ENCODE measurements around the gene TMOD1.

Gene TMOD1

GRCh38 chr9:97628668-97629067, 127.2 kb downstream of the TMOD1 start:
- TF ChIP-seq ISL1 (CRISPR knock-in tag; IDR thresholded peaks at IDR 0.05) = no peak
- TF ChIP-seq PATZ1 (CRISPR knock-in tag; IDR thresholded peaks at IDR 0.05; ENCODE audit: borderline replicate concordance) = no peak
- no peak for TF ChIP-seq ESRRG (CRISPR knock-in tag; IDR thresholded peaks at IDR 0.05)
- TF ChIP-seq ZNF8 (CRISPR knock-in tag; IDR thresholded peaks at IDR 0.05) = no peak
- no peak for TF ChIP-seq ARNTL (CRISPR knock-in tag; IDR thresholded peaks at IDR 0.05; ENCODE audit: borderline replicate concordance, low read depth)
- no peak for TF ChIP-seq ZFP3 (CRISPR knock-in tag; IDR thresholded peaks at IDR 0.05)
- TF ChIP-seq GLIS3 (CRISPR knock-in tag; IDR thresholded peaks at IDR 0.05) = no peak
- no peak for TF ChIP-seq ZC3H10 (CRISPR knock-in tag; IDR thresholded peaks at IDR 0.05)
- TF ChIP-seq SNAI2 (CRISPR knock-in tag; IDR thresholded peaks at IDR 0.05) = no peak
- TF ChIP-seq ZFP30 (CRISPR knock-in tag; IDR thresholded peaks at IDR 0.05) = no peak
- TF ChIP-seq PPARA (CRISPR knock-in tag; IDR thresholded peaks at IDR 0.05; ENCODE audit: borderline replicate concordance) = no peak
- no peak for TF ChIP-seq TSHZ2 (CRISPR knock-in tag; IDR thresholded peaks at IDR 0.05)
- ATAC-seq = no peak

- no peak for ATAC-seq
- TF ChIP-seq TSHZ2 (CRISPR knock-in tag; IDR thresholded peaks at IDR 0.05) (no peak), SNAI2 (CRISPR knock-in tag; IDR thresholded peaks at IDR 0.05) (no peak), TCF4 (CRISPR knock-in tag; IDR thresholded peaks at IDR 0.05; ENCODE audit: borderline replicate concordance) (no peak), GLIS3 (CRISPR knock-in tag; IDR thresholded peaks at IDR 0.05) (no peak), BACH2 (CRISPR knock-in tag; IDR thresholded peaks at IDR 0.05; ENCODE audit: borderline replicate concordance) (no peak)
Observed at GRCh38 chr9:97629156-97629555, 127.7 kb downstream of the TMOD1 start.

- TF ChIP-seq GLIS3 (CRISPR knock-in tag; IDR thresholded peaks at IDR 0.05) (no peak), TCF4 (CRISPR knock-in tag; IDR thresholded peaks at IDR 0.05; ENCODE audit: borderline replicate concordance) (no peak), ARNTL (CRISPR knock-in tag; IDR thresholded peaks at IDR 0.05; ENCODE audit: borderline replicate concordance, low read depth) (no peak), TSHZ2 (CRISPR knock-in tag; IDR thresholded peaks at IDR 0.05) (no peak), ZNF565 (CRISPR knock-in tag; conservative IDR thresholded peaks at IDR 0.05; ENCODE audit: low read depth) (no peak), ISL1 (CRISPR knock-in tag; IDR thresholded peaks at IDR 0.05) (no peak), ZC3H10 (CRISPR knock-in tag; IDR thresholded peaks at IDR 0.05) (no peak), POU6F1 (CRISPR knock-in tag; IDR thresholded peaks at IDR 0.05; ENCODE audit: borderline replicate concordance, low read depth) (no peak)
- no peak for ATAC-seq
Observed at GRCh38 chr9:97630591-97630990, 129.1 kb downstream of the TMOD1 start.

All from SK-N-SH treated with all-trans-retinoic acid at 6 μM for 48 hours (cell line).